ENCODE data around the gene EXOC6B.

EXOC6B gene

DNA sequence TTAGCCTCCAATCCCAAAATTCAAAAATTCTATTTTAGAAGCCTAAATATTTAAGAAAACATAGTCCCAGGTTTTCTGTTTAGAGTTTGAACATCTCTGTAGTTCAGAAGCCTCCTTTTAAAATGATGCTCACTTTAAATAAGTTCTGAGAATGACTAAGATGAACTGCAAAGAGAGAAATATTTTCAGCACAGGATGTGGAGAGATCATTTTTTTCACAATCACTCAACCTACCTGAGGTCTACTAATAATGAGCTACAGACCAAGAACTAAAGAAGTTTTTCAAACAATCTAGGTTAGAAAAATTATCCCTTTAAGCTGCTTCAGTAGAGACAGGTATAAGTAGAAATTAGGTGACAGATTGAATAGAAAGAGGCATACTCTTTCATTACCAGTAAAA, 493.1 kb downstream of the EXOC6B start:
- H3K27me3 Mint-ChIP-seq (ENCODE audit: low read depth): no peaks in the 10 kb centered on the region
- H3K27ac Mint-ChIP-seq: no peak overlapping the region
- H3K9me3 Mint-ChIP-seq: no peaks in the 10 kb centered on the region
- TF ChIP-seq, protein P1, sequence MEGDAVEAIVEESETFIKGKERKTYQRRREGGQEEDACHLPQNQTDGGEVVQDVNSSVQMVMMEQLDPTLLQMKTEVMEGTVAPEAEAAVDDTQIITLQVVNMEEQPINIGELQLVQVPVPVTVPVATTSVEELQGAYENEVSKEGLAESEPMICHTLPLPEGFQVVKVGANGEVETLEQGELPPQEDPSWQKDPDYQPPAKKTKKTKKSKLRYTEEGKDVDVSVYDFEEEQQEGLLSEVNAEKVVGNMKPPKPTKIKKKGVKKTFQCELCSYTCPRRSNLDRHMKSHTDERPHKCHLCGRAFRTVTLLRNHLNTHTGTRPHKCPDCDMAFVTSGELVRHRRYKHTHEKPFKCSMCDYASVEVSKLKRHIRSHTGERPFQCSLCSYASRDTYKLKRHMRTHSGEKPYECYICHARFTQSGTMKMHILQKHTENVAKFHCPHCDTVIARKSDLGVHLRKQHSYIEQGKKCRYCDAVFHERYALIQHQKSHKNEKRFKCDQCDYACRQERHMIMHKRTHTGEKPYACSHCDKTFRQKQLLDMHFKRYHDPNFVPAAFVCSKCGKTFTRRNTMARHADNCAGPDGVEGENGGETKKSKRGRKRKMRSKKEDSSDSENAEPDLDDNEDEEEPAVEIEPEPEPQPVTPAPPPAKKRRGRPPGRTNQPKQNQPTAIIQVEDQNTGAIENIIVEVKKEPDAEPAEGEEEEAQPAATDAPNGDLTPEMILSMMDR (IDR thresholded peaks at IDR 0.05; ENCODE audit: unreplicated experiment in 3 of 3): no peak
- peaks cover 4% of the 10 kb centered on the region for H3K4me1 Mint-ChIP-seq
- peaks cover under 1% of the 10 kb centered on the region for H3K36me3 Mint-ChIP-seq (ENCODE audit: low read depth)
- no peak overlapping the region for H3K4me3 Mint-ChIP-seq

DNA sequence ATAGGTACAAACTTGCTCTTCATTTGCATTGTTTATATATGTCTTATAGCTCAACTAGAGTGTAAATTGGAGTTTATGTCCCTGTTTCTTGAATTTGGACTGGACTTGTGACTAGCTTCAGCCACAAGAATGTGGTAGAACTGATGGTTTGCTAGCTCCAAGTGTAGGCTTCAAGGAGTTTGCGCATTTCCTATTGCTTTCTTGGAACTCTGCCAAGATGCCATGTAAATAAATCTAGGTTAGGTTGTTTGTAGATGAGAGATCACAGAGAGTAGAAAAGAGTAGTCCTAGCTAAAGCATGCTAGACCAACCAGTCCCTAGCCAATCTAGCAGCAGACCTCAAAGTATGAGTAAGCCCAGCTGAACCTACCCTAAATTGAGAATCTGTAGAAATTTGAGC, 495.2 kb downstream of the EXOC6B start:
- peaks cover 4% of the 10 kb centered on the region for H3K4me1 Mint-ChIP-seq
- H3K4me3 Mint-ChIP-seq: no peak overlapping the region
- no peaks in the 10 kb centered on the region for H3K27me3 Mint-ChIP-seq (ENCODE audit: low read depth)
- peaks cover 9% of the 10 kb centered on the region for H3K36me3 Mint-ChIP-seq (ENCODE audit: low read depth)
- TF ChIP-seq, protein P1 (IDR thresholded peaks at IDR 0.05; ENCODE audit: unreplicated experiment in 3 of 3): no peak
- H3K9me3 Mint-ChIP-seq: no peaks in the 10 kb centered on the region
- no peak overlapping the region for H3K27ac Mint-ChIP-seq

DNA sequence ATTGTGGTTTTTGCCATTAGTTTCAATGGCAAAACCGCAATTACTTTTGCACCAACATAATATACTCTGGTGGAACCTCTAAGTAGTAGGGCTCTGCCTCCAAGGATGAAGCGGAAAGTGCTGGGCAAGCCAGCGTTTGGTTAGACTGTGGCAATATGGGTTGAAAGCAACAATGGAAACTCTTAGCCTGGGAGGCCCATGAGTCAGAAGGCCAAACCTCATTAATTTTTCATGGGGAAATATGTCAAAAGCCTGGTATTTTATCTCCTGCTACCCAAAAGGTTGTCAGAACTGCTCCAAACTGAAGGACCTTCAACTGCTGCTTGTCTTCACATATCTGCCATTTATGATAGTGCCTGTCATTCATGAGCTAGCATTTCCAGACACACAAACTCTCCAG, 499.1 kb downstream of the EXOC6B start:
- TF ChIP-seq, protein P1 (IDR thresholded peaks at IDR 0.05; ENCODE audit: unreplicated experiment in 3 of 3): no peak
- Mint-ChIP-seq H3K4me1 (peaks cover 4% of the 10 kb centered on the region), H3K9me3 (no peaks in the 10 kb centered on the region), H3K27ac (no peak overlapping the region), H3K27me3 (ENCODE audit: low read depth) (no peaks in the 10 kb centered on the region), H3K4me3 (no peak overlapping the region), H3K36me3 (ENCODE audit: low read depth) (peaks cover 13% of the 10 kb centered on the region)

DNA sequence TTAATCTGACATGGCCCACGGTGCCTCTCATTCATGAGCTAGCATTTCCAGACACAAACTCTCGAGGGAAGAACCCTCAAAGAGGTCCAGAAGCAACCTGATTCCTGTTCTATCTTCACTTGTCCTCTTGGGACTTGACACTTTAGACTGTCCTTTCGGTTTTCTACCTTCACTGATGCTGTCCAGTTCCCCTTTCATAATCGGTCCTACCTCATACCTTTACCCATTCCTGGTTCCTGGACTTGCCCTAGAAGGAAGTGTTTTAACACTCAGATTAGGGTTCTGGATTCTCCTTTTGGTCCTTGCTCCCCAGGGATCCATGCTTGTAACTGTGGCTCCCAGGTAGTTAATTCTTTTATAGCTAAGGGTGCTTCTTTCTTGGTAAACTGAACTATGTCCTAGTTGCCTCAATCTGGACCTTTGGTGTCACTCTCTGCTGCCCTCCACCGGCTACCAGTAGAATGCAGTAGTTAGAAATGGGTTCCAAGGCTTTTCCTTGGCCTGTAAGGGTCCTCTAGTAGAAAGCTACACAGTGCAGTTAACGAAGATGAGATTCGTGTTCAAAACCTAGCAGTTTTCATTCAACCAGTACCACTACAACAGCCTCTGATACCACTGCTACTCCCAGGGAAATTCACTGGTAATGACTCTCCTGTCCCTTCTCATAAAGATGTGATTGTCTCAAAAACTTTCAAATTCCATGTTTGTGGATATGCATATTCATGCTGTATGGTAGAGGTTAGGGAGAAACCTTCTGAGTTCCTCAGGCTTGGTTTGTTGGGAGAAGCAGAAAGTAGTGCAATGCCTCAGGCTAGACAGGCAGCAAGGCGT, 500.0 kb downstream of the EXOC6B start:
- peaks cover 13% of the 10 kb centered on the region for H3K36me3 Mint-ChIP-seq (ENCODE audit: low read depth)
- H3K9me3 Mint-ChIP-seq: no peaks in the 10 kb centered on the region

DNA sequence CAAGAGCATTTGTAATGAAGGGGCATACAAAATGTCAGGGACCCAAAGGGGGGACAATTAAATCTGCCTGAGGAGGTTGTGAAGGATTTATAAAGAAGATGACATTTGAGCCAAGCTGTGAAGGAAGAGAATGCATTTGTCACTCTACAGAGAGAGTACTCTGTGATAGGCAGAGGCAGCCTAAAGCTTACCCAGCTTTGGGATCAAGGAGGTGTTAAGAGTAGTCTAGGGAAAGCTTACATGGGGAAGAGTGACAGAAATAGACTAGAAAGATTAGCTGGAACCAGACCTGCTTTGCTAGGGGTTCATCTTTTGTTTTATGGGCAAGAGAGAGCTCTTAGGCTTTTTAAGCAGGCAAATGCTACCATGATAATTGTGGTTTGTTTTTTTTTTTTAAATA, 509.1 kb downstream of the EXOC6B start:
- H3K36me3 Mint-ChIP-seq (ENCODE audit: low read depth): no peaks in the 10 kb centered on the region
- TF ChIP-seq, protein P1 (IDR thresholded peaks at IDR 0.05; ENCODE audit: unreplicated experiment in 3 of 3): no peak

More for the DNA sequence above, 500.0 kb downstream of the EXOC6B start:
- Mint-ChIP-seq H3K27me3 (ENCODE audit: low read depth) (no peaks in the 10 kb centered on the region), H3K4me1 (peaks cover 4% of the 10 kb centered on the region), H3K4me3 (no peak overlapping the region), H3K27ac (no peak overlapping the region)
- TF ChIP-seq, protein P1 (IDR thresholded peaks at IDR 0.05; ENCODE audit: unreplicated experiment in 3 of 3): peak in 1 of 3 experiments; percentile 32

More for the DNA sequence above, 509.1 kb downstream of the EXOC6B start:
- H3K27ac Mint-ChIP-seq: no peak overlapping the region
- H3K4me3 Mint-ChIP-seq: no peak overlapping the region
- no peaks in the 10 kb centered on the region for H3K9me3 Mint-ChIP-seq
- H3K27me3 Mint-ChIP-seq (ENCODE audit: low read depth): no peaks in the 10 kb centered on the region
- H3K4me1 Mint-ChIP-seq: no peaks in the 10 kb centered on the region
